ENCODE data around the gene LCN6.

LCN6 gene

GRCh38 chr9:136776947-136777346, 28.6 kb upstream of the LCN6 start:
- DNase-seq (ENCODE audit: low spot score) = peak; percentile 0
- in situ Hi-C loops (cut with MboI; ENCODE audit: low pct_unique_long_range_greater_than_20kb, low sequenced_read_pairs, unreplicated experiment) = loop anchor here (10.0 kb wide), 1 partner anchor 258 kb away; the partner anchor contains the start of gene FUT7
- TF ChIP-seq, protein P1, sequence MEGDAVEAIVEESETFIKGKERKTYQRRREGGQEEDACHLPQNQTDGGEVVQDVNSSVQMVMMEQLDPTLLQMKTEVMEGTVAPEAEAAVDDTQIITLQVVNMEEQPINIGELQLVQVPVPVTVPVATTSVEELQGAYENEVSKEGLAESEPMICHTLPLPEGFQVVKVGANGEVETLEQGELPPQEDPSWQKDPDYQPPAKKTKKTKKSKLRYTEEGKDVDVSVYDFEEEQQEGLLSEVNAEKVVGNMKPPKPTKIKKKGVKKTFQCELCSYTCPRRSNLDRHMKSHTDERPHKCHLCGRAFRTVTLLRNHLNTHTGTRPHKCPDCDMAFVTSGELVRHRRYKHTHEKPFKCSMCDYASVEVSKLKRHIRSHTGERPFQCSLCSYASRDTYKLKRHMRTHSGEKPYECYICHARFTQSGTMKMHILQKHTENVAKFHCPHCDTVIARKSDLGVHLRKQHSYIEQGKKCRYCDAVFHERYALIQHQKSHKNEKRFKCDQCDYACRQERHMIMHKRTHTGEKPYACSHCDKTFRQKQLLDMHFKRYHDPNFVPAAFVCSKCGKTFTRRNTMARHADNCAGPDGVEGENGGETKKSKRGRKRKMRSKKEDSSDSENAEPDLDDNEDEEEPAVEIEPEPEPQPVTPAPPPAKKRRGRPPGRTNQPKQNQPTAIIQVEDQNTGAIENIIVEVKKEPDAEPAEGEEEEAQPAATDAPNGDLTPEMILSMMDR (IDR thresholded peaks at IDR 0.05; ENCODE audit: extremely low read depth, insufficient read depth, missing control alignments) = no peak

GRCh38 chr9:136775191-136775590, 26.9 kb upstream of the LCN6 start:
- peak; percentile 2 for DNase-seq (ENCODE audit: low spot score)
- TF ChIP-seq, protein P1 (IDR thresholded peaks at IDR 0.05; ENCODE audit: extremely low read depth, insufficient read depth, missing control alignments) = no peak
- in situ Hi-C loops (cut with MboI; ENCODE audit: low pct_unique_long_range_greater_than_20kb, low sequenced_read_pairs, unreplicated experiment) = loop anchor here (10.0 kb wide), 1 partner anchor 260 kb away; the partner anchor contains the start of gene FUT7

DNA sequence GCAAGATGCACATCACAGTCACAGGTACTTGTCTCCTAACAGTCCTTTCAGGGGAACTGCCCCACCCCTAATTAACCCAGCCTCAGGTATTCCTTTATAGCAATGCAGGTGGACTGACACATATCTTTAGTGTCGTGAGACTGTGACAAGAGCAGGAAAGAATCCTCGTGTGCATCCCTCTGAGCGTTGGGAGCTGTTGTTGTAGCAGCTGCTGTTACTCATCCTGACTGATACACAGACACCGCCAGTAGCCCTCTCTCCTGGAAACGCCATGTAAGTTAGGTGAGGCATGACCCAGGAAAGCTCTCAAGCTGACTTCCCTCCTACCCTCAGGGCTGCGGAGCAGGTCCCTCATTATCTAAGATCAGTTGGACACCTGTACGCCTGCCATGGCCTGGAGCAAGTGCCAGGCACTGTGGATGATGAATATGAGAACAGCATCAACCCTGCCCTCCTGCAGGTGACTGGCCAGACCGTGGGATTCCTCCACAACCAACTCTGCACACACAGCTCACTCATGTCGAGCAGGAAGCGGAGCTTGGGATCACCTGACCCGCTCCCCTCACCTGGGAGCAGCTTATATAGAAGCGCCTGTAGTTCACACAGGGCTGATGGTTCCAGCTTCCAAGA, 26.2 kb upstream of the LCN6 start:
- in situ Hi-C loops (cut with MboI; ENCODE audit: low pct_unique_long_range_greater_than_20kb, low sequenced_read_pairs, unreplicated experiment) = loop anchor here (10.0 kb wide), 1 partner anchor 260 kb away; the partner anchor contains the start of gene FUT7

GRCh38 chr9:136773386-136774044, 25.2 kb upstream of the LCN6 start:
- in situ Hi-C loops (cut with MboI; ENCODE audit: low pct_unique_long_range_greater_than_20kb, low sequenced_read_pairs, unreplicated experiment) = loop anchor here (10.0 kb wide), 1 partner anchor 261 kb away; the partner anchor contains the start of gene FUT7
- DNase-seq (ENCODE audit: low spot score) = peak; percentile 51

More for the DNA sequence above, 26.2 kb upstream of the LCN6 start:
- TF ChIP-seq, protein P1 (IDR thresholded peaks at IDR 0.05; ENCODE audit: extremely low read depth, insufficient read depth, missing control alignments) = no peak
- DNase-seq (ENCODE audit: low spot score) = peak; percentile 2

GRCh38 chr9:136771907-136772415, 23.6 kb upstream of the LCN6 start:
- TF ChIP-seq, protein P1 (IDR thresholded peaks at IDR 0.05; ENCODE audit: extremely low read depth, insufficient read depth, missing control alignments) = no peak
- peak; percentile 7 for DNase-seq (ENCODE audit: low spot score)
- in situ Hi-C loops (cut with MboI; ENCODE audit: low pct_unique_long_range_greater_than_20kb, low sequenced_read_pairs, unreplicated experiment) = loop anchor here (10.0 kb wide), 1 partner anchor 263 kb away; the partner anchor contains the start of gene FUT7

More at GRCh38 chr9:136773386-136774044, 25.2 kb upstream of the LCN6 start:
- TF ChIP-seq, protein P1 (IDR thresholded peaks at IDR 0.05; ENCODE audit: extremely low read depth, insufficient read depth, missing control alignments) = no peak

DNA sequence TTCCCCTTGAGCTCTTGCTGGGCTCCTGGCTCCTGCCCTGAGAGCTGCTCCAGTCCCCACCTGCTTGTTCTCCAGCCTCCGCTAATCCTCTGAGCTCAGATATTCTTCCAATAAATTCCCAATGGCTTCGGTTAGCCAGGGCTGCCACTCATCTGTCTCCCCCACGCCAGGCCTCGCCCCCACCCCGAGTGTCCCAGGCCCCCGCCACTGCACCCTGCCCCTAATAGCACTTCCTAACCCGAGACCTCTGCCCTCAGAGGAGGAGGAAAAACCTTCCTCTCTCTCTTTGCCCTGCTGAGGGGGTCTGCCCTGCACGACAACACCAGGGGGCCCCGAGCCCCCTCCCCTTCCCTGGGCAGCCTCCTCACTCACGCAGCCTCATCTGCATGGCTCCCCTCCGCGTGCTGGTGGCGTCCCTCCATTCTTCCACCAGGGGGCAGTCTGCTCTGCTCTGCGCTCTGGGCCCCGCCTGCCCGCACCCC, 21.4 kb upstream of the LCN6 start:
- peak; percentile 26 for DNase-seq (ENCODE audit: low spot score)
- TF ChIP-seq, protein P1 (IDR thresholded peaks at IDR 0.05; ENCODE audit: extremely low read depth, insufficient read depth, missing control alignments) = peak; percentile 78
- in situ Hi-C loops (cut with MboI; ENCODE audit: low pct_unique_long_range_greater_than_20kb, low sequenced_read_pairs, unreplicated experiment) = loop anchor here (10.0 kb wide), 1 partner anchor 265 kb away; the partner anchor contains the start of gene FUT7
